COLO829 (cell line): ENCODE measurements around the gene ADO.
"Not testable (repeated sequence)": the region's sequence is repeated elsewhere in the genome, so short reads cannot be mapped to it uniquely, and the experiment has no call there.

Source experiments
- DNase-seq: peaks from one replicate; pipeline ENCODE4 v3.0.0; 2012; ENCODE audit warnings: low spot score

The ADO gene

DNA sequence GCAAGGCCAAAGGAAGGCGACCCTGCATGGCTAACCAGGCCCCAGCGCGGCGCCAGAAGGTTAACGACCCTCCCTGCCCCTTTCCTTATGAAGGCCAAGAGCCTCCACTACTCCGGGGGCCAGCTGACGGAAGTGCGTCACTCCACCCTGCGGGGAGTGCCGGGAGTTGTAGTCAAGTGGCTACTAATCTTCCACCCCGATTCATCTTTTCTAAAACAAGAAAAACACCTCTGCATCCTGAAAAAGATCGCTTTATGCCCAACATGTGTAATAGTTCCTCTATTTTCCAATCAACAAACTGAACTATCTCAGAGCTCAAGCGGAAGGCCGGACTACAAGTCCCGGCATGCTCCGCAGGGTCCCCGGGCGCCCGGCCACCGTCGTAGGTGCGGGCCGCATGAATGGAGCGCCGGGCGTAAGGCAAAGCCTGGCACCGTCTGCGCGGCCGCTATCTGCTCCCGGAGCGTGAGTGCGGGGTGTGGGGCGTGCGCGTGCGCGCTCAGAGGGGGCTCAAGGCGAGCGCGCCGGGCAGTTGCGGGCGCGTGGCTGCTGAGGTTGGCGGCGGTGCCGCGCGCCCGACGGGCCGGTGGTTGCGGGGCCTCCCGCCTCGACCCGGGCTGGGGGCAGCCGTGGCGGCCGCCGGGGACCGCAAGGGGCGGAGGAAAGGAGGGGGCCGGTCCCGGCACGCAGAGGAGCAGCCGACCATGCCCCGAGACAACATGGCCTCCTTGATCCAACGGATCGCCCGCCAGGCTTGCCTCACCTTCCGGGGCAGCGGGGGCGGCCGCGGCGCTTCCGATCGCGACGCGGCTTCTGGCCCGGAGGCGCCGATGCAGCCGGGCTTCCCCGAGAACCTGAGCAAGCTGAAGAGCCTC, at the start of gene ADO:
Gene ADO, plus strand, starts transcription at position 365 of the 875 bp plus-strand sequence. Its CDS starts 340 bp downstream, at position 705.
- DNase-seq = peak; percentile 56

DNA sequence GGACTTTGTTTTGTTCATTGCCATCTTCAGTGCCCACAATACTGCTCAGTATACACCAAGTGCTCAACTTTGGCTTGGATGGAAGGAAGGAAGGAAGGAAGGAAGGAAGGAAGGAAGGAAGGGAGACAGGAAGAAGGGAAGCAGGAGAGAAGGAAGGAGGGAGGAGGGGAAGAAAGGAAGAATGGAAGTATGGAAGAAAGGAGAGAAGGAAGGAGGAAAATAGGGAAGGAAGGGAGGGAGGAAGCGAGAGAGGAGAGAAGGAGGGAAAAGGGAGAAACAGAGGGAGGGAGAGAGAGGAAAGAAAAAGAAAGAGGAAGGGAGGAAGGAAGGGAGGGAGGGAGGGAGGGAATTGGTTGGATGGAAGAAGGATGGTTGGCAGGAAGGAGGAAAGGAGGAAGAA, 49.6 kb upstream of the ADO start:
- DNase-seq = no peak

DNA sequence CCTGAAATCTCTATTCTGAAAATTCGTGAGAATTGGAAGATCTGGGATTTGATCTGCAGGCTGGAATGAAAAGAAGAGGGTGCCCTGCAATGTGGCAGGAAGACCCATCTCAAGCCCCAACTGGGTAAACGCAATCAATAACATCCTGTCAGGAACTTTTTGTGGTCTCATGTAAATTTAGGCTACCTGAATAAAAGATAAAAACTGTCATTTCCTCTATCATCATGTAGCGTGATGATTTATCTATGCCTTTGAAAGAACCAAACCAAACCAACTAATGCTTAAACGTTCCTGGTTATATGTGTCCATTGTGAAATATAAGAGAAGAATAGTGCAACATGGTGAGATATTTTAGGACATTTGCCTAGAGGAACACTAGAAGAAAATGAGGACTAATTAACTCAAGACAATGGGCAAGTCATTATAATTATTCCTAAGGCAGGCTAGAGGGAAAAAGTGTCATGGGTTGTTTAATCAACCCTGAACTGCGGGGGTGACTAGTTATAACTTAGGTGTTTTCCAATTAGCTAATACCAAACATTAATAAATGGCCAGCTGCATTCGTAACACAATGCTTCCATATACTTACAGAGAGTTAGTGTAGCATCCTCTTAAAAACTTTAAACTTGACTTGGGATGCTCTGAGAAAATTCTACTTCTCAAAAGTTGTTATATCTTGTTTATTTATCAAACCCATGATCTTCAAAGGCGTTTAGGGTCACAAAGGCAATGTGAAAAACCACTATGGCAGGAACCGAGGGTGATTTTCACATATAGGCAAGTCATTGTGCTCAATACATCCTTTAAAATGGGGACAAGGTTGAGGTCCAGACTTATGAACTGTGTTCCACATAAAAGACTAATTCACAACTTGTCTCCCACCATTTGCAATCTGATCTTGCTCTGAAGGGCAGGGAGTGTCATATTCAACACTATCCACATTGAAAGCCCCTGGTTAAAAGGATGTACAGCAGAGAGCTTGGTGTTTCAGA, 48.6 kb upstream of the ADO start:
- no peak for DNase-seq

DNA sequence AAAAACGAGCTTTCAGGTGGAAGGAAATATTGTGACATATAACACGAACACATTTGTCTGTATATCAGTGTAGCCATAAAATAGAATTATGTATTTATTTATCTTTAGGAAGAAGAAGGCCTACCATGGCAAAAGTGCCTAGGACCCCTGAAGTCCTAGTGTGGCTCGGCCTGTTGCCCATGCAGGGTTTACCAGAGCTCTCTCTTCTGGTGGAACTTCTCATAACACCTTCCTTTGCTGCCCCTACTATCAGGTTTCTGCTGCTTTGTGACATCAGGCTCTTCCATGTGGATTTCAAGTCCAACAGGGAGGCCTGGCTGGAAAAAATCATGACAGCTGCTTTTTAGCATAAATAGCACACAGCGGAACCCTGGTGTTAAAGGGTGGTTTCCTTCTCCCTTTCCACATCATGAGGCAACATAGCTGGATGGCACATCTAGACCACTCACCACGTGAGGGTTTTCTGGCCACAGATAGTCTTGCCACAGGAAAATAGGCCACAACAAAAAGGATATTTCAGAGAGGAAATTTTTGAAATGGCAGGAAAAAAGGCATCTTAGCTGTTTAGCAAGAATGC, 44.8 kb upstream of the ADO start:
- DNase-seq = no peak

DNA sequence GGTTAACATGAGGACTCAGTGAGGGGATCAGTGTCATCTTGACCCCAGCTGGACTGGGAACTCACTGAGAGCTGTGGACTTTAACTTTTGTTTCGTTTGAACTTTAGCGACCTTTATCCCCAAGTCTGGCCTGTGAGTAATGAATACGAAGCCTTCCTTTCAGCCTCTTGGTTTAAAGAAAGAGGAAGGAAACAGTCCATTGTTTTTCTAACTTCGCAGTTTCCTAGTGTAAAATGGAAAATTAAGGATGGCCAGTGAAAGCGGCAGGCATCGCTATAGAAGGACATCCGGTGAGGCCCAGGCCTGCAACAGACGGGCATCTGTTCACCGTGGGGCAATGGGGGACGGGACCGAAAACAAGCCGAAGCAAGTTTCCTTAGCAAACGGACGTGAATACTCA, 44.1 kb upstream of the ADO start:
- no peak for DNase-seq

DNA sequence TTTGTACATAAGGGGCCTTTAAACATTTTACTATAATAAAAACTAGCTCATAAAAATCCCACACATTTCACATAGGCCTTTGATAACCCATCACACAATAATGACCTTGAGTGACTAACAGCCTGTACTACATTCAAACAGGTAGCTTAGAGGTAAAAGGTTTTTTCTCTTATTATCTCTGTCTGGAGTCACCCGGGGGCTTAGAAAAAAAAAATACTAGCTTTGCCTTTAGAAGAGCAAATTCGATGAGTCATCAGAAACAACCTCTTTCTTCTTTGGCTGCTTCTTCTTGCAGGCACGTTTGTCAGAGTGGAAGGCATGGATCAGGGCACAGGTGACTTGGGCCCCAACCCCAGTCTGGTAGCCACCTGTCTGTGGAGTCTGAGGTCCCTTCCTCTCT, 43.4 kb upstream of the ADO start:
- DNase-seq = no peak

DNA sequence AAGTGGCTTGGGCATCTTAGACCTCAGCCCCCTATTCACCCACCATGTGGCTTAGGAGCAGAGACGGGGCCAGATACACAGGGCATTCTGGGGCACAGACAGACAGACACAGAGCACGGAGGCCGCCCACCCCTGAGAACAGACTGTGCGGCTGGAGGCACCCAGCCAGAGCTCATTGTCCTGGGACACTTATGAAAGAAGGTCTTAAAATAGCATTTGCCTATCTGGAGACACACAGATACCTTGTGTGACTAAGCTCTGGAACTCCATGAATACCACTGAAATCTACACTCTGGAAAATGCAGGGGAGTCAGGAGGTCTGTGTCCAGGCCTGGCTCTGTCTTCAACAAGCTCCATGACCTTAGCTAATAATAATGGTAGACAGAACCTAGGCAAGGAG, 41.4 kb upstream of the ADO start:
- DNase-seq = peak; percentile 57

DNA sequence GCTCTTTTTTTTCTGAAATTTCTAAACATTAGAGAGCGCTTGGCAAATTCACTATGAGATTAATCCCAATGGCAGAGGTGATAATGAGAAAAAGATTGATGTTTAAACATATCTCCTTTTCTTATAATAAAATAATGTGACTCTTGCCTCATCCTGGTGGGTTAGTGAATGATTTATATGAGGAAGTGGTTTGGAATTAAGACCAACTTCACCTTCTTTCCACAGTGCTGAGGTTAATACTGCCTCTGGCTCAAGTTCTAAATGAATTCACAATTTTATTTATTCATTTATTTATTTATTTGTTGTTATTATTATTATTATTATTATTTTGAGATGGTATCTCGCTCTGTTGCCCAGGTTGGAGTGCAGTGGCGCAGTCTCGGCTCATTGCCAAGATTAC, 40.5 kb upstream of the ADO start:
- DNase-seq = no peak

DNA sequence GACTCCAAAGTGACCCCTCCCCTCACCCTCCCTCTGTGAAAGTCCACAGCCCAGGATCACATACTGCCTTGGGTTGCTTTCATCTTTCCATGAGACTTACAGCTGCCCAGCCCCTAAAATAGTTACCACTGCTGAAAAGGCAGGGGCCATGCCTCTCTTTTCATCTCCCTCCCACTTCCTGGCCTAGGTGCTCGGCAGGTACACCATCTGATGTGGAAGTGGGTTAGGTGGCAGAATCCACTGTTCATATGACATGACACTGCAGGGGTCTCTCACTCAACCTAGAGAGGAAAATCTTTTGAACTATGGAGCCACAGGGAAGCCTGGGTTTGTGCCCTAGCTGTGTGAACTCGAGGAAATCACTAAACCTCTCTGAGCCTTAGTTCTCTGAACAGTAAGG, 38.8 kb upstream of the ADO start:
- DNase-seq = no peak

DNA sequence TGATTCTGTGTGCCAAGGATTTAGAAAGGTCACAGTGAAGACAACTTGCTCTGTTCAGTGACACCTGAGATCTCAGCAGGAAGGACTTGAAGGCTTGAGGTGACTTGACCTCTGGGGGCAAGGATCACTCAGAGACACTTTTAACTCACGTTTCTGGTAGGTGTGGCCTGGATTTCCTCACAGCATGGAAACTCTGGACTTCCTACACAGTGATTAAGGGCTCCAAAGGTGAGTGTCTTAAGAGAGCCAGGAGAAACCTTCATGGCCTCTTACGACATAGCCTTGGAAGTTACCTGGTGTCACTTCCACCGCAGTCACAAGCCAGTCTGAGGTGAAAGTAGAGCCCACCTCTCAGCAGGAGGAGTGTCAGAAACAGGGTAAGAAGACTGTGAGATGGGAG, 38.1 kb upstream of the ADO start:
- no peak for DNase-seq

DNA sequence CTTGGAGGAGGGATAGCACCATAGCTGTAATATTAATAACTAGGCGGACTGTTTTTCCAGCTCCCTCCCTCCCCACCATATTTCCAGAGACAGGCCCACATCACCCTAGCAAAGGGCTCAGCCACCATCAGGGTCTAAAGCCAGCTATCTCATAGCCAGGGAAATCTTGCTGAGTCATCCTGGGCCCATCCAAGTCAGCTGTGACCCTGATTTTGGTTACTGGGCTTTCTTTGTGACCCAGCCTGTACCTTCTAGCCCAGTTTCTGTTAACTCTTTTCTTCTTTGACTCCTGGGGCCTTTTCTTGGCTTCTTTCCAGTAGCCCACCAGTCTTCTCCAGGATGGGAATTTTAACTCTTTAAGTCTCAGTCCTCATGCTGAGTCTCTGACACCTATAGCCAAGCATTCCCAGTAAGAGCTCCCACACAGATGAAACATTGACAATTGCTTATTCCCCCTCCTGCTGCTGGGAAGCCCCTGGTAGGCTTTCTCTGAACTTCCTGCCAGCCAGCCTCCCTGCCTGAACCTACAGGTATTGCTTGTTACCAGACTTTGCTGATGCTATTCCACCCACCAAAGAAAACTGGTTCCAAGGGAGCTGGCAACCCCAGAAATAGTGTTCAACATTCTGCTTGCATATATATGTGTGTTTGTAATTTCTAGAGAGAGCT, 34.8 kb upstream of the ADO start:
- DNase-seq = no peak

DNA sequence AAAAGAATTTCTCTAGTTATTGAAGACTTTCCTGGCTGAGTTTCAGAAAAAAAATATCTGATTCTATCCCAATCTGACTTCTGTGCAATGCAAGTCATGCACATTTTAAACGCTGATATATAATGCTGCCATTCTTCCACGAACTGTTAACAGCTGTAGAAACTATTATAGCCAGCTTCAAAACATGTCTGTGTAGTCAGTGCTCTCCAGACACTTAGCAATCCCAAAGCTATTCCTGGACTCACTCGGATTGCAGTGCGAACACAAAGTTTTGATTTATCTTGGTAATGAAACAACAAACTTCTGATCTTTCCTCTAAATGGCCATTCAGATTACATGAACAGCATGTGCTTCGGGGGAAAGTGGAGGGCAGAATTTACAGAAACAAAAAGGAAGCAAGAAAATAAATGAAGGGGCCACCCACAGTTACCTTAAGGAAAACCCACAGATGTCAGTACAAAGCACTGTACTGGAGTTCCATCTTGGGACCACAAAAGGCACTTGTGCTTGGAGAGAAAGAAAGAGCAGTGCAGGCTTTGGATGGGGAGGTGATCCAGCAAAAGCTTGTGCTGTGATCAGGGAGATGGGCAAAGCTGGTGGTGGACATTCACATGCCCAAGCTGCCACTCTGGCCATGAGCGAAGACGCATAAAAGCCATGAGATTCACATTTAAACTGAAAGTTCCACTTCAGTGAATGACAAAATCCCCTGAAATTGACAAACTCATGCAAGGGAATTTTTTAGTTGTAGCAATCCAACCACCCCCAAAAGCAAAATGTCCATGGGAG, 32.1 kb upstream of the ADO start:
- peak; percentile 76 for DNase-seq

DNA sequence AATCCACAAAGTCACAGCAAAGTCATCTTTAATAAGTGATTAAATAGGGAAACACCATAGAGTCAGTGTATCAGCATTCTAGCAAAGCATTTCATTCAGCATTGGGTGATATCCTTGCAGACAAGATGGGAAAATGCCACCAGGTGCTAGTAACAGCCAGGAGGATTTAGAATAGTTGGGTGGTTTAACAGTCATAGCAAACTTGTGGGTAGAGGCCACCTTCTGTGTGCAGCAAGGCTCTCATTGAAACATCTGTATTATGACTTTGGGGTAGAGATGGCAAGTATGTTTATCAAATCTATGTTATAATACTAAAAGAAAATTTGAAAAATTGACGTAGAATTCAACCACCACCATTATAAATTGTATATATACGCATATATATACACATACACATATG, 26.4 kb upstream of the ADO start:
- no peak for DNase-seq

DNA sequence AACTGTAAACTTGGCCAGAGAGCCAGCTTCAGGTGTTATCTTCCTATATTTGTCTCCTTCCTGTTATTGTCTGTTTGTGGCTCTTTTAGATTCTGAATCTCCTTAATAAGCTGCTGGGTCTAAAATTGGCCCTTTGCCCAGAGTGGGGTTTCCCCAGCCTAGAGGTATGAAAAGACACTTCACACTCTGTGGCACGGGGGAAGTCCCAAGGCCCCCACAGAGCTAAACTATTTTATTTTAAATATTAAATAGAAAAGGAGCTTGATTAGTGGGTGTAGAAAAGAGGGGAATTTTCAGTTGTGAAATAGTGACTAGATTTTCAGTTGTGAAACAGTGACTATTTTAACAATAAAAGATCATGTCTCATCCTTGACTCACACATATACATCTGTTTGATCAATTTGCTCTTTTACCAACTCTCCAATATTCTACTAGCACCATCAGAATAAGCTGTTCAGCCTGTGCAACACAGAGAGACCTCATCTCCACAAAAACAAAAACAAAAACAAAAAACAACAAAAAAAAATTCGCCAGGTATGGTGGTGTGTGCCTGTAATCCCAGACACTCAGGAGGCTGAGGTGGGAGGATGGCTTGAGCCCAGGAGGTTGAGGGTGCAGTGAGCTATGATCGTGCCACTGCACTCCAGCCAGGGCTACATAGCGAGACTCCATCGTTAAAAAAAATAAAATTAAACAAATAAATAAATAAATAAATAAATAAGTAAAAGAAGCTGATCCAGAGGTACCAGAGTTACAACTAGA, 24.9 kb upstream of the ADO start:
- no peak for DNase-seq

DNA sequence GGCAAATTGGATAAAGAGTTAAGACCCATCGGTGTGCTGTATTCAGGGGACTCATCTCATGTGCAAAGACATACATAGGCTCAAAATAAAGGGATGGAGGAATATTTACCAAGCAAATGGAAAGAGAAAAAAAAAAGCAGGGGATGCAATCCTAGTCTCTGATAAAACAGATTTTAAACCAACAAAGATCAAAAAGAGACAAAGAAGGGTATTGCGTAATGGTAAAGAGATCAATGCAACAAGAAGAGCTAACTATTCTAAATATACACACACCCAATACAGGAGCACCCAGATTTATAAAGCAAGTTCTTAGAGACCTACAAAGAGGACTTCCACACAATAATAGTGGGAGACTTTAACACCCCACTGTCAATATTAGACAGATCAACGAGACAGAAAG, 20.0 kb upstream of the ADO start:
- DNase-seq = not testable (repeated sequence)

DNA sequence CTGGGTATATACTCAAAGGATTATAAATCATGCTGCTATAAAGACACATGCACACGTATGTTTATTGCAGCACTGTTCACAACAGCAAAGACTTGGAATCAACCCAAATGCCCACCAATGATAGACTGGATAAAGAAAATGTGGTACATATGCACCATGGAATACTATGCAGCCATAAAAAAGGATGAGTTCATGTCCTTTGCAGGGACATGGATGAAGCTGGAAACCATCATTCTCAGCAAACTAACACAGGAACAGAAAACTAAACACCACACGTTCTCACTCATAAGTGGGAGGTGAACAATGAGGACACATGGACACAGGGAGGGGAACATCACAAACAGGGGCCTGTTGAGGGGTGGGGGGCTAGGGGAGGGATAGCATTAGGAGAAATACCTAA, 16.2 kb upstream of the ADO start:
- not testable (repeated sequence) for DNase-seq

DNA sequence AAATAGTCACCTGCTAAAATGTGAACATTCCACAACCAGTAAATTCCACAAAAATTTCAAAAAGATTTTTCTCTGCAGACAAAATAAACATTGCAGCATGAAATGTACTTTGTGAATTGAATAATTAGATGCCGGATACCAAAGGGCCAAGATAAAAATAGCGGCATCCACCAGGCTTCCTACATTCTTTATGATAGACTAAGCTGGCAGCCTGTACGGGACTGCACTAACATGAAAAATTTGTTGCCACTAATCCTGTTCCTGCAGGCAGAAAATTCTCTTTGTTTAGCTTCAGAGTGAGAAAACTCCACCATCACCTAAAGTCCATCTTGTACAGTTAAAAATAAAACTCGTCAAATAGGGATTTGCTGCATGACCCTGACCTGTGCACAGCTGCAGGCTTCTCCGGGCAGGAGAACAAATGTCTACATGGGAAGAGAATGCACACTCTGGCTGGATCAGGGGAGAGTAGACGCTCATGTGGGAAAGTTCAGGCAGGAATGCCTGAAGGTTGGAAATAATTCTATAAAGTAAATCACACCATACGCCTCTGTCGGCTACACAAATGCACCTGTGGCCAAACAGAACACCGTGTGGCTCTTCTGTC, 15.6 kb upstream of the ADO start:
- DNase-seq = no peak

DNA sequence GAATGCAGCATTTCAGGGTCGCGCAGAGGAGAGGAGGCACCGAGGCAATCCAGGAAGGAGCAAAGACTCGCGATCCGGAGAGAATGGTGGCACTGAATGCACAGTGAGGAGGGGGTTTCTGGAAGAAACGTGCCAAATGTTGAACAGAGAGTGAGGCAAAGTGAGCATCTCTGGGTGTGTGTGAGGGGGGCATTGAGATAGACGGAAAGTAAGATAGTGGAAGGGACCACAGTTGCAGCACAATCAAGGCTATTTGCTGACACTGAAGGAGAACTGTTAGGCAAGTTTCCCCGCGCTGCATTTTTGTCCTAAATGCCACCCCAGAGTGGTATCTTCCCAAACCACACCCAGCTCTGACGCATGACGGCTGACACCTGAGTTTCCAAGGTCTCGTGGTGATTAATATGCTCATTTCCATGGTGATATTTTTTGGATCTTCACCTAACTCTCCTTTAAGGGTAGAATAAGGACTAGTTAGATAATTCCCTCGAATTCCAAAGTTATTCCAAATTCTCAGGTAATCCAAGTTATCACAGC, 14.4 kb upstream of the ADO start:
- no peak for DNase-seq

DNA sequence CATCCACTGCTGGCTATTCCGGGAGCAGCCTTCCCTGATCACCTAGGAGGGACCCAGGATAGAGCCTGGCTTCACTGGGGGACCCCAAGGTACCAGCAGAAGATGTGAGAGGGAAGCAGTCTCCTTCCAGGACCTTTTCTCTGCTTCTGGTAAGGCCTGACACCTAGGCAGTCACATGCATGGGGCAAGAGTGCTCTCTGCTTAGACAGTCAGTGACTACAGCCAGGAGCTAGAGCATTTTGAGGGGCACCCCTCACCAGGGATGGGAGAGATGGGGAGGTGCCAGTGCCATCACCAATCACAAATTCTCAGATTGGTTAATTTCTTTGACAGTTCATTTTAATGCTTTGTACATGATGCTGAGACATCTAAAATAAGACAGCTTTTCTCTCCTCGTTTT, 13.9 kb upstream of the ADO start:
- DNase-seq = no peak

DNA sequence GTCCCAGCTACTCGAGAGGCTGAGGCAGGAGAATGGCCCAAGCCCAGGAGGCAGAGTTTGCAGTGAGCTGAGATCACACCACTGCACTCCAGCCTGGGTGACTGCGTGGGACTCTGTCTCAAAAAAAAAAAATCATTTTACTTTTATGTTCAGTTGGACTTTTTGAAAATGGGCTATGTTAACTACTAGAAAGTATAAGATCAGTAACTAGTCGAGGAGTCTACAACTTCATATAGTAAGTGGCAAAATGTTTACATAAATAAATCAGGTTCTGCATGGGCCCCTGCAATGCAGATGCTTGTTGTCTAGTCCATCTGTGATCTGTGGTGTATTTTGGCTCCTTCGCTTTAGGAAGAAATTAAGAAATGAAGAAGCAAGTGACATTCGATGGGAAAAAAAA, 12.3 kb upstream of the ADO start:
- no peak for DNase-seq
